OCI-LY7 (cell line): ENCODE results near the gene ROM1. TPM values are rescaled to one million over a fixed set of nuclear protein-coding genes. Genes with fewer than 3 reads are reported as not detected.
A peak's percentile ranks its signal among the peaks of the same experiment; 100 is the strongest.

Experiments used
- BruUV-seq: library from RNA; stranded (reverse); fragments of 400-500 nt; replicated peaks from 2 replicates; lab custom pipeline; 2021; lab: Mats Ljungman, UMichigan
- CTCF ChIA-PET: fragments of 300-600 bp; sonication (Branson Sonifier 250); formaldehyde crosslinking; loops from one replicate; lab custom pipeline; 2022; ENCODE audit warnings: antibody characterized with exemption; ENCODE audit not compliant: unreplicated experiment; lab: Charles Lee
- POLR2A ChIA-PET: fragments of 300-600 bp; sonication (Branson Sonifier 250); formaldehyde crosslinking; loops from one replicate; lab custom pipeline; 2022; ENCODE audit warnings: antibody characterized with exemption; lab: Charles Lee
- DNase-seq: peaks from one replicate; pipeline ENCODE4 v3.0.0-alpha.2; 2015; ENCODE audit warnings: low spot score
- H2AFZ ChIP-seq: fragments of 200-600 bp; sonication (generic), shearing (Covaris generic); 2 replicates; pipeline ENCODE4 v1.6.1; 2014; ENCODE audit warnings: mild to moderate bottlenecking, antibody characterized with exemption, low read length, moderate library complexity
- H3K27ac ChIP-seq: fragments of 200-600 bp; sonication (generic); 2 replicates; pipeline ENCODE4 v1.5.1; 2014; ENCODE audit warnings: mixed run types, low read depth, mild to moderate bottlenecking, moderate library complexity, low read length, inconsistent platforms; ENCODE audit not compliant: poor library complexity, severe bottlenecking
- H3K36me3 ChIP-seq: fragments of 200-600 bp; sonication (generic); 2 replicates; pipeline ENCODE4 v1.6.1; 2014; ENCODE audit warnings: mild to moderate bottlenecking, antibody characterized with exemption, low read length, moderate library complexity, mixed read lengths; ENCODE audit not compliant: insufficient read depth
- H3K4me1 ChIP-seq: fragments of 200-600 bp; sonication (generic); 2 replicates; pipeline ENCODE4 v1.5.1; 2014; ENCODE audit warnings: mild to moderate bottlenecking, low read length; ENCODE audit not compliant: insufficient read depth, poor library complexity, severe bottlenecking
- H3K4me2 ChIP-seq: fragments of 200-600 bp; sonication (generic); 2 replicates; pipeline ENCODE4 v1.6.1; 2014; ENCODE audit warnings: mild to moderate bottlenecking, low read length
- H3K4me3 ChIP-seq: fragments of 200-600 bp; sonication (generic); 2 replicates; pipeline ENCODE4 v1.5.1; 2014; ENCODE audit warnings: mild to moderate bottlenecking, low read depth, low read length; ENCODE audit not compliant: poor library complexity, severe bottlenecking
- H3K79me2 ChIP-seq: fragments of 200-600 bp; sonication (generic); 2 replicates; pipeline ENCODE4 v1.6.1; 2016; ENCODE audit warnings: low read depth, mild to moderate bottlenecking, low read length, moderate library complexity, mixed read lengths; ENCODE audit not compliant: insufficient read depth
- H3K9me2 ChIP-seq: fragments of 200-600 bp; sonication (generic); 2 replicates; pipeline ENCODE4 v1.6.1; 2016; ENCODE audit warnings: mild to moderate bottlenecking, low read length, mixed read lengths; ENCODE audit not compliant: insufficient read depth
- H3K9me3 ChIP-seq: fragments of 200-600 bp; sonication (generic); 2 replicates; pipeline ENCODE4 v1.6.1; 2014; ENCODE audit warnings: mild to moderate bottlenecking, mixed run types, low read length, mixed read lengths
- H4K20me1 ChIP-seq: fragments of 200-600 bp; sonication (generic); 2 replicates; pipeline ENCODE4 v1.6.1; 2014; ENCODE audit warnings: mild to moderate bottlenecking, antibody characterized with exemption, low read length, moderate library complexity, mixed read lengths; ENCODE audit not compliant: insufficient read depth
- CTCF ChIP-seq: fragments of 200-600 bp; sonication (generic); conservative IDR thresholded peaks from 2 replicates; pipeline ENCODE4 v1.5.1; 2014; ENCODE audit warnings: mild to moderate bottlenecking, antibody characterized with exemption, low read length, moderate library complexity, mixed read lengths
- EZH2phosphoT487 ChIP-seq: fragments of 200-600 bp; sonication (generic); IDR thresholded peaks from 2 replicates; pipeline ENCODE4 v1.6.1; 2018; ENCODE audit warnings: low read depth, borderline replicate concordance, mild to moderate bottlenecking, mixed run types, antibody characterized with exemption, low read length, moderate library complexity, mixed read lengths
- intact Hi-C: fragments of 100-400 bp; cut with micrococcal nuclease; formaldehyde crosslinking; loops from one replicate; pipeline ENCODE4 v1.10.0; 2022; ENCODE audit not compliant: unreplicated experiment
- total RNA-seq, 2 experiments: library from RNA; depleted of rRNA in 1 of 2; stranded (reverse); fragments of >200 nt in 1 of 2; shearing (Covaris generic) in 1 of 2; gene quantifications; 2 replicates each; pipeline ENCODE4 v1.2.3, GENCODE V29; 2014 to 2022

The ROM1 gene
- total RNA-seq, 2 experiments from 2014 or later: 0.69 to 2.5 TPM

- peak overlapping the region; percentile 98 for H3K4me3 ChIP-seq
- intact Hi-C loops: loop anchor here (10.0 kb wide), 2 partner anchors 126 to 236 kb away; partner anchors contain the start of genes HNRNPUL2, STX5, TEX54 and TTC9C
- ChIA-PET CTCF (no interaction called here), POLR2A (interaction anchor here (0.6 to 1.1 kb wide), 4 partner anchors 73 to 1683 kb away, joined by 3 to 4 read pairs (median 3); partner anchors contain the start of genes LBHD1 and UQCC3)
- H2AFZ ChIP-seq: no peak overlapping the region
- H3K4me2 ChIP-seq: peak overlapping the region; percentile 98
- peak; percentile 99 for DNase-seq
- H3K79me2 ChIP-seq: peaks cover 37% of the 10 kb centered on the region
- H3K27ac ChIP-seq: peak overlapping the region; percentile 87
- no peaks in the 10 kb centered on the region for H3K9me3 ChIP-seq
- no peaks in the 10 kb centered on the region for H3K9me2 ChIP-seq
- no peak for TF ChIP-seq CTCF
- no peak for TF ChIP-seq EZH2phosphoT487
- peaks cover 86% of the 10 kb centered on the region for H3K36me3 ChIP-seq
- H3K4me1 ChIP-seq: peaks cover 24% of the 10 kb centered on the region
- peaks cover 9% of the 10 kb centered on the region; the same call in 1 of the 2 replicates for H4K20me1 ChIP-seq
- no TSS peak for BruUV-seq
These were observed 13.9 kb upstream of the ROM1 start for GRCh38 chr11:62599069-62599696.

- DNase-seq: no peak
- POLR2A ChIA-PET: interaction anchor here (0.6 to 2.5 kb wide), 6 partner anchors 8 to 1684 kb away, joined by 3 to 37 read pairs (median 4); partner anchors contain the start of genes EEF1G, LBHD1, TUT1 and UQCC3
- TF ChIP-seq EZH2phosphoT487: no peak
- no peak for TF ChIP-seq CTCF
- intact Hi-C loops: loop anchor here (2.0 to 10.0 kb wide), 3 partner anchors 65 to 235 kb away; partner anchors contain the start of genes C11orf98, CSKMT, HNRNPUL2 and STX5
- Histone ChIP-seq H3K4me2 (peak overlapping the region; percentile 98), H3K4me3 (peak overlapping the region; percentile 98), H3K9me2 (no peaks in the 10 kb centered on the region), H3K9me3 (no peaks in the 10 kb centered on the region), H3K79me2 (peaks cover 37% of the 10 kb centered on the region), H2AFZ (no peak overlapping the region), H3K4me1 (peaks cover 24% of the 10 kb centered on the region), H4K20me1 (peaks cover 9% of the 10 kb centered on the region; the same call in 1 of the 2 replicates), H3K27ac (peak overlapping the region; percentile 87), H3K36me3 (peaks cover 84% of the 10 kb centered on the region)
- CTCF ChIA-PET: interaction anchor here (0.5 kb wide), 1 partner anchor 7 kb away, joined by 3 read pairs; no protein-coding TSS in a partner anchor
- TSS peak; percentile 64 for BruUV-seq
These were observed 13.2 kb upstream of the ROM1 start for GRCh38 chr11:62599901-62600300.
